Measurements from ENCODE around the gene ITGAD. TPM values are rescaled to one million over a fixed set of nuclear protein-coding genes. Genes with fewer than 3 reads are reported as not detected.

The ITGAD gene
- total and polyA plus RNA-seq, 2 of the 8 experiments (the other 6 are each of a cell fraction or from before 2014, with no cell fraction given): 0.06 TPM; not detected in 1

GRCh38 chr16:31471875-31472708, 79.0 kb downstream of the ITGAD start, which contains the start of gene TGFB1I1 (continued):
- no peak for TF ChIP-seq CHD7 (IDR thresholded peaks at IDR 0.05; ENCODE audit: insufficient replicate concordance, low read length)
- peak; percentile 80 for TF ChIP-seq ASH2L (IDR thresholded peaks at IDR 0.05; ENCODE audit: low read length)
- no peak for TF ChIP-seq CREB1 (IDR thresholded peaks at IDR 0.05)
- TF ChIP-seq SUZ12 (IDR thresholded peaks at IDR 0.05; ENCODE audit: low read length): no peak; the same call in 1 of the 2 replicates

Data from H1 (cell line).